GM21515 (cell line): ENCODE data around the gene ACYP2.

Experiments
- ATAC-seq: cut with Tn5 transposase; IDR thresholded peaks from one replicate; pipeline ENCODE4 v1.9.1; 2021; ENCODE audit not compliant: unreplicated experiment

Gene ACYP2

DNA sequence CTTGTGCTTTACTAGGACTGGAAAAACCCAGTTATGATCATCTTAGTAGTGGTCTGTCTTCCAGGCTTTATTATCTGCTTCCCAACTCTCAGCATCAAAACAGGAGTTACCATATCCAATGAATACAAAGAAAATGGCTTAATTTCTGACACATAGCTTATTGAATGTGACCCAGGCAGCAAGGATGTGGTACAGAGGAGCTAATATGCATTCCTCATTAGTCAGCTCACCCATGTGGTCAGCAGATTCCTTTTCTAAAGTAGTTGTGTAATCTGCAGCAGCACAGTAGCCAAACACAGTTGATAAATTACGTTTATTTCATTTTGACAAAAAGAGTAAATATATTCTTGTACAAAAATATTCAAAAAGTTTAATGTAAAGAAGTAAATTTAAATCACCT lies 97.0 kb downstream of the ACYP2 start:
- ATAC-seq: no peak

GRCh38 chr2:54213082-54213481 lies 97.7 kb downstream of the ACYP2 start:
- no peak for ATAC-seq

DNA sequence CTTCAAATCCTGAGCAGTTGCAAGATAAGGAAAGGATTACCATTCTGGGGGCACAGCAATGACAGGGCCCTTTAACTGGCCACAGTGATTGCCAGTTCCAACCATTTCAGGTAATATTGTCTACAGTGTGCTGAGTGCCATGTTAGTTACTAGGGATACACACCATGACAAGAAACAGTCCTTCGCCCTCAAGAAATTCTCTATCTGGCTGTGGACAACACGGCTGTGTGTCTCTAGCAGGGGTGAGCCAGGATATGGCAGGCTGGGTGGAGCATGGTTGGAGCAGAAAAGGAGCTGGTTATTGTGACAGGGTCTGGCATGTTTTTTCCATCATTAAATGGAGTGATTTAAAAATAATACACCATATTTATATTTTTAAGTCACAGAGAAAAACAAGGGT lies 109.6 kb downstream of the ACYP2 start:
- ATAC-seq: no peak

GRCh38 chr2:54226260-54226659 lies 110.8 kb downstream of the ACYP2 start:
- no peak for ATAC-seq

DNA sequence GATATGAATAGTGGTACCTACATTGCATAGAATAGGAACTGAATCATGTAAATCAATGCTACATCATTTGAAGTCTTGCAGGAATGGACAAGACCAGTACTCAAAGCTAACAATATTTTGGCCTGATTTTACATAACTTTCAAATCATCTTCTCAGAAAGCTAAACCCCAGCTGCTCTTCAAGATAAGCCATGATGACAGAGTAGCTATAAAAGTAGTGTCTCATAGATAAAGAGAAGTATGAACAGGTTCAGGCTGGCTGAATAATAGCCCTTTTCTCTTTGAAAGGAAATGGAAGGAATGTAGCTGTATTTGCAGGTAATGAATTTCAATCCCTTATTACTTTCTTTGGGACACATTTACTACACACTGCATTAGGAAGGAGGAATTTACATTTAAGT lies 112.4 kb downstream of the ACYP2 start:
- ATAC-seq: no peak

DNA sequence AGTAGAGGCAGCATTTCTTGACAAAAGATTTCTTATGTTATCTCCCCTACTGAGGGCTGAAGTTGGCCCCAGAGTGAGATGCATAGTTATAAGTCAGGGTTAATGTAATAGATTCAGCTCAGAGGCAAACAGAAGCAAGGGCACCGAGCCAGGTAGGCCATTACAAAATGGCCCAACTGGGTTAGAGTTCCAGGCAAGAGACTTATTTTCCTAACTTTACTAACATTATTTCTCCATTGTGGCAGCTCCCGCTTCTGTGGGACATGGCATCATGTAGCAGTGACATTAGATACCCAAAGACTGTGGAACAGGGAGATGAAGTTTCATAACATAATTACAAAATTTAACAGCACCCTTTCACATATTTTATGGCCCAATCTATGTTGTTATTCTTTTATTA lies 113.5 kb downstream of the ACYP2 start:
- no peak for ATAC-seq

DNA sequence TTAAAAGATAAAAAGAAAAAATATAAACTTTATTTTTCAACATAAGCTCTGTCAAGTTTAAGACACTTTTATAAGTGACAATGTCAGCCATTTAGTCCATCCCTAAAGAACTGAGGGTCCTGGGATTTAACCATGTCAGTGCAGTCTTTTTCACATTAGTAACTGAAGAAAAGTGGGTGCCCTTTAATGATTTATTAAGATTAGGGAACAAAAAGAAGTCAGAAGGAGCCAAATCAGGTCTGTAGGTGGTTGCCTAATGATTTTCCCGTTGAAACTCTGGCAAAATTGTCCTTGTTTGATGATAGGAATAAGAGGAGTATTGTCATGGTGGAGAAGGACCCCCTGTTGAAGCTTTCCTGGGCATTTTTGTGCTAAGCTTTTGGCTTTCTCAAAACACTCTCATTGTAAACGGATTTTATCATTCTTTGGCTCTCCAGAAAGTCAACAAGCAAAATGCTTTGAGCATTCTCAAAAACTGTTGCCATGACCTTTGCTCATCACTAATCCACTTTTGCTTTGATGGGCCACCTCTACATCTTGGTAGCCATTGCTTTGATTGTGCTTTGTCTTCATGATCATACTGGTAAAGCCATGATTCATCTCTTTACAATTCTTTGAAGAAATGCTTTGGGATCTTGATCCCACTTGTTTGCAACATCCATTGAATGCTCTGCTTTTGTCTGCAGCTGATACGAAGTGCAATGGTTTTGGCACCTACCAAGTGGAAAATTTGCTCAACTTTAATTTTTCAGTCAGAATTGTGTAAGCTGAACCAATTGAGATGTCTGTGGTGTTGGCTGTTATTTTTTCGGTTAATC lies 118.6 kb downstream of the ACYP2 start:
- no peak for ATAC-seq

DNA sequence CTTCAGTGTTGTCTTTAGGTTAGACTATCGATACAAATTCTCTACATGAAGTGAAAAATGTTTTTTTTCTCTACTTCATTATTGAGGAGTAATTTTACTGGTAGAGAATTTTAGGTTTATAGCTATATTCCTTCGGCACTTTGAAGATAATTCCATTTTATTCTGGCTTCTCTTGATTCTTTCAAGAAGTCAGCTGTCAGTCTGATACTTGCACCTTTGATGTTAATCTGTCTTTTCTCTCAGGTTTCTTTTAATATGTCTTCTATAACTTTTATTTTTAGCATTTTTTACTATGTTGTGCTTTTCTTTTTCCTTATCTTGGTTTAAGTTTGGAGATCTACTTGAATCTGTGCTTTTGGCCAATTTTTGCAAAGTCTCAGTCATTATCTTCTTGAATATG lies 122.0 kb downstream of the ACYP2 start:
- no peak for ATAC-seq

DNA sequence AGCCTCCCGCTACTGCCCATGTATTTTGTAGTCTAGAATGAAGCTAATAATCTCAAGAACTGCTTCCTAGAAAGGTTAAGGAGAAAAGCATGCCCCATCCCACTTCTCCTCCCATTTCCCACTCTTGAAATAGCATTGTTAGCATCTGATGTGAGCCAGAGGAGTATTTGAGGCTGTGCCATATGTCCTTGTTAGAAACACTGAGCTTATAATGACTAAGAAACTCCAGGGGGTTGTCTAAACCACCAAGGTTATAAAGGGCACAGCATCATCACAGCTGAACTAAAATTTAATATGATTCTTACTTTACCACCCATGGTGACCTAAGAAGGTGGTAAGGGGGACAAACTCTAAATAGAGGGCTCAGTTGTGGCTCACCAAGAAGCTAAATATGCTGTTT lies 124.0 kb downstream of the ACYP2 start:
- ATAC-seq: no peak

- ATAC-seq: no peak
These were observed 125.4 kb downstream of the ACYP2 start for GRCh38 chr2:54240515-54241469.

- ATAC-seq: no peak
These were observed 131.7 kb downstream of the ACYP2 start for GRCh38 chr2:54247115-54247514.

DNA sequence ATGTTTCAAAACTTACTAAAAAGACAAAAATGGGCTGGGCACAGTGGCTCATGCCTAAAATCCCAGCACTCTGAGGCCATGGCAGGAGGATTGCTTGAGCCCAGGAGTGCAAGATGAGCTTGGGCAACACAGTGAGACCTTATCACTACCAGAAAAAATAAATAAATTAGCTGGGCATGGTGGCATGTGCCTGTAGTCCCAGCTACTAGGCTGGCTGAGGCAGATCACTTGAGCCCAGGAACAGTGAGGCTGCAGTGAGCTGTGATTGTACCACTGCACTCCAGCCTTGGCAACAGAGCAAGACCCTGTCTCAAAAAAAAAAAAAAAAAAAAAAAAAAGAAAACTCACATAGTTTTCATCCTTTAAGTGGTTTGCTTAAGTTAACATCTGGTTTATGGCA lies 134.2 kb downstream of the ACYP2 start:
- ATAC-seq: no peak

GRCh38 chr2:54254180-54254579 lies 138.8 kb downstream of the ACYP2 start:
- no peak for ATAC-seq

DNA sequence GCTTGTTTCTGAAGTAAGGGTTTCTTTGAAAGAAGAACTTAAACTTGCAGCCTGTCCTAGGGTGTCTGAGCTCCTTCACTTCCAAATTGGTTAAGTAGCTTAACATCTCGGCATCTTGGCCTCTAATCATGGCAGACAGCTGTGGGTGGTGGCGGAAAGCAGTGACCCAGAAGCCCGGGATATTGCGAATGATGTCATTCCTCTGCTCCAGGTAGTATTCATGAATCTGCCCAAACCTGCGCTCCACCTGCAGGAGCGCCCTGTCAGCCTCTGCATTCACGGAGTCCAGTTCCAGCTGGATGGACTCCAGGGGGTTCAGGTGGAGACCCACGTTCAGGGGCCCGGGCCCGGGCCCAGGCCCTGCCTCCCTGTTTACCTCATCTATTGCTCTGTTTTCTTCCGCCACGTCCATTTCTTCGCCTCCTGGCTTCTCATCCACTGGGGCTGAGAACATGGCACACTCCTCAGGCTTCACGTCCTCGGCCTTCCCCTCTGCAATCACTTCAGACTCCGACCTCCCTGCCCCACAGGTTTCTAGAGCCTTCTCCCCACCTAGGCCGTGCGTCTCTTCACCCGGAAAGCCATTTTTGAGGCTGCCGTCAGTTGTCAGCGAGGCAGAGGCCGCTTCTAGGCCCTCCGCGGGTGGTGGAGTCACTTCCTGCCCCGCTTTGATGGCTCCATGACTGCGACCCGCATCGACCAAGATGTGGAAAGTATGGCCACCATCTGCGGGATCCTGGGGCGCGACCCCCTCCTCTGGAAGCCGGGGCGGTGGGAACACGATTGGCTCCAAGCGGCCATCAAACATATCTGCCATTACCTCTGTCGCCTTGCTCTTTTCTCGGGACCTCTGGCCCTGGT lies 140.0 kb downstream of the ACYP2 start:
- ATAC-seq: no peak

DNA sequence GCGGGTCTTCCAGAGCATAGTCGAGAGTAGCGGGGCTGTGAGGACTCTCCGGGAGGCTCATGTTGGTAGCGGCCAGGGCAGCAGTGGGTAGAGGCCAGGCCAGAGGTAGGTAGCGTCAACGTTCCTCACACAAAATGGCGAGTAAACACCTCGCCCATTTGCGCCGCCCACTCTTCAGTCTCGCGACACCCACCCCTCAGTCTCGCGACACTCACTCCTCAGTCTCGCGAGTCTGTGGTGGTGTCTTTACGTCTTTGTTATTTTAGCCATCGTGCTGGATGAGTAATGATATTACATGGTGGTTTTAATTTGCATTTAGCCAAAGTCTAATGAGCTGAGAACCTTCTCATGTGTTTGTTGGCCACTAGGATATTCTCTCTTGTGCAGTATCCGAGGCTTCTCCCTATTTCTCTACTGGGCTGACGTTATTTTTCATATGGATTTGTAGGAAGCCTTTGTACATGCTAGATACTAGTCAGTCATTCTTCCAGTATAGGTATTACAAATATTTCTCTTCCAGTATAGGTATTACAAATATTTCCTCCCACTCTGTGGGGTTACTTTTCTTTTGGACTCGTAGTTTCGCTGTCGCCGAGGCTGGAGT lies 140.8 kb downstream of the ACYP2 start, which contains the start of gene TSPYL6:
TSPYL6 (minus strand) TSS at position 139 of the 604 bp plus-strand sequence; CDS start at position 61, 78 bp downstream.
- no peak for ATAC-seq

- no peak for ATAC-seq
These were observed 142.8 kb downstream of the ACYP2 start for GRCh38 chr2:54258166-54258565.

- ATAC-seq: peak; percentile 84
These were observed 144.2 kb downstream of the ACYP2 start for GRCh38 chr2:54259413-54260240.

DNA sequence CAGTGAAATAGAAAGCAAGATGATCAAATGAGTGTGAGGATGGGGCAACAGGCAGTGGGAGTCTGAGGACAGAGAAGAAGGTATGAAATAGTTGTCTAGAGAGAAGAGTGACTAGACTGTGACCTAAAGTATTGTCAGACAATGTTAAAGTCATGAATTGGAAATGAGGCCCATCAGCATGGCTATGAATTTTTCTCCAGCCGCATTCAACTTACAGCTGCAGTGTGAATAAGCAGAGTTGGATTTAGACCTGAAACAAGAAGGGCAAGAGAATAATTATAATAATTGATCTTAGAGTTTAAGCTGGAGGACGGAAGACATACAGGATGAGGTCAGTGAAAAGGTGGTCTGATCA lies 144.8 kb downstream of the ACYP2 start:
- no peak for ATAC-seq

- no peak for ATAC-seq
These were observed 146.1 kb downstream of the ACYP2 start for GRCh38 chr2:54261537-54261936.
